Activated T-cell treated with anti-CD3 and anti-CD28 coated beads for 1 hour (primary cell): ENCODE data around the gene NOL9.

Experiments
- DNase-seq: peaks from one replicate; pipeline ENCODE4 v3.0.0-alpha.2; 2020; ENCODE audit warnings: low read depth

NOL9 gene

GRCh38 chr1:6519935-6520671 lies 34.2 kb downstream of the NOL9 start:
- DNase-seq: no peak

GRCh38 chr1:6519491-6519934 lies 34.8 kb downstream of the NOL9 start:
- no peak for DNase-seq

- DNase-seq: no peak
These were observed 36.9 kb downstream of the NOL9 start for GRCh38 chr1:6517435-6517851.

GRCh38 chr1:6515771-6516170 lies 38.5 kb downstream of the NOL9 start:
- DNase-seq: no peak

GRCh38 chr1:6513320-6513801 lies 41.0 kb downstream of the NOL9 start:
- DNase-seq: no peak

DNA sequence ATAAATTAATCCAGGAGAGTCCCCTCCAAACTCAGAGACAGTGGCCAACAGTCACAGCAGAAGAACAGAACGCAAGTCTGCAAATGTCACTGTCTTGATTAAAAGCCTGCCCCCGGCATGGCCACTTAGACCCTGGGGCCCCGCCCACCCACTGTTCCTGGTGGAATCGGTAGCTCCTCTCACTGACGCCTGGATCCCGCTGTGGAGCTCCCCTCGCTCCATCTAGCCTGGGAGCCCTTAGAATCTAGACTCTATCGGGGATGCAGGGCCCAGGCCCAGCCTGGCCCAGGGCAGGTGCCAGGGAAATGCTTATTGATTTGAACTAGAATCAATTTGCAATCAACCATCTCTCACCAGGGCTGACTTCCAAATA lies 41.4 kb downstream of the NOL9 start:
- DNase-seq: no peak

GRCh38 chr1:6512245-6512907 lies 41.9 kb downstream of the NOL9 start:
- no peak for DNase-seq

DNA sequence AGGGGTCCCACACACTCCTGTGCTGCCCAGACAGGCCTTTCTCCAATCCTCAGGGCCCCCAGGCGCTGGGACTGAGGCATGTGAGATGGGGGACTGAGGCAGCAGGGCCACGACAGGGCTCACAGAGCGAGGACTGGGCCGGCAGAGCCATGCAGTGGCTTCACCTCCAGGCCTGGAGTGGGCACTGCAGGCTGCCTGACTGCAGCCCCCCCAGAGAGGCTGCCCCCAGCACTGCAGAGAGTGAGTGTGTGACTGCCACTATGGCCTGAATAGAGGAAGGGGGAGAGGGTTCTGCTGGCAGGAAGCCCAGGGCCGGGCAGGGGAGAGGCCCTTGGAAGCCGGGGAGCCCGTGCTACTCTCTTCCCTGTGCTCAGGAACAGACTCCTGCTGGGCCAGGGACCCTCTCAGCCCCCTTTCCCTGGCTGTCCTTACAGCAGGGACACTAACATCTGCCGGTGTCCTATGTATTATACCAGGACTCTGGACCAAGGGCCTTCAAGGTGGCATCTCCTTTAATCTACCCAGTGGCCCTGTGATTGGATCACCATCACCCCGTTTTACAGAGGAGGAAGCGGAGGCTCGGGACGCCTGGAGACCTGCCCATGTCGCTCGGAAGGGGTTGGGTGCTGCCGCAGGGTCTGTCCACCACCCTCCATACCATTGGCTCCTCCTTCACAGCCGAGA lies 42.6 kb downstream of the NOL9 start:
- no peak for DNase-seq

- DNase-seq: no peak
These were observed 43.3 kb downstream of the NOL9 start for GRCh38 chr1:6511056-6511455.

GRCh38 chr1:6510493-6510892 lies 43.8 kb downstream of the NOL9 start:
- DNase-seq: no peak

- no peak for DNase-seq
These were observed 44.4 kb downstream of the NOL9 start for GRCh38 chr1:6509919-6510291.

- DNase-seq: no peak
These were observed 44.9 kb downstream of the NOL9 start for GRCh38 chr1:6509220-6509918.

DNA sequence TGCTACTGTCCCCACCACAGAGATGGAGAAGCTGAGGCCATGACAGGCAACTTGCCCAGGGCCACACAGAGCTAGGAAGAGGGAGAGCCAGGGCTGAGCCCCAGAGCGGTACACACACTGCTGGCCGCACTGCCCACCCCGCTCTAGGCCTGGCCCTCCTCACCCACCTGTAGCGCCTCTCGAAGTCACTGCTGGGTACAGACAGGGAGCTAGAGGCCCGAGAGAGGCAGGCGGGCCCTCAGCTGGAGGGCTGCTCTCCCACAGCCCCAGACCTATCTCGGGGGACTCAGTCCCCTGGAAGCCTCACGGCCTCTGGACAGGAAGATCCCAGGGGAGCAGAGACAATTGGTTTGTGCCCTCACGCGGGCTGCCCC lies 45.5 kb downstream of the NOL9 start:
- DNase-seq: no peak

- DNase-seq: no peak
These were observed 46.0 kb downstream of the NOL9 start for GRCh38 chr1:6508154-6508815.

DNA sequence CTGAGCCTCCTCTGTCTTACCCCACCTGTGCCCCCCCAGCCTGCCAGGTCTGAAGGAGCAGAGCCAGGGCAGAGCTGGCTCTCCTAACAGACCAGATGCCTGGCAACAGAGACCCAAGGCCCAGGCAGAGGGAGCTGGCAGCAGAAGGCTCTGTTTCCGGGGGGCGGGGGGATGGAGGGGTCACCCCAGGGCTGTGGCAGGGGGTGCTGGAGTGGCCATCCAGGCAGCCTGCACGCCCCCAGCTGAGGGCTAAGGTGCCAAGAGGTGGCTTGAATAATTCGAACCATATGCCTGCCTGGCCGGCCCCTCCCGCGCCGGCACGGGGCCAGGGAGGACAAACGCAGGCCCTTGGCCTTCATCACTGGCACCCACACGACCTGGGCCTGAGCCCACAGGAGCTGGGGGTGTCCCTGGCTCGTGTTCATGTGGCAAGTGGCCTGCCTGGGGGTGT lies 46.8 kb downstream of the NOL9 start:
- DNase-seq: no peak

GRCh38 chr1:6507037-6507428 lies 47.3 kb downstream of the NOL9 start:
- no peak for DNase-seq

DNA sequence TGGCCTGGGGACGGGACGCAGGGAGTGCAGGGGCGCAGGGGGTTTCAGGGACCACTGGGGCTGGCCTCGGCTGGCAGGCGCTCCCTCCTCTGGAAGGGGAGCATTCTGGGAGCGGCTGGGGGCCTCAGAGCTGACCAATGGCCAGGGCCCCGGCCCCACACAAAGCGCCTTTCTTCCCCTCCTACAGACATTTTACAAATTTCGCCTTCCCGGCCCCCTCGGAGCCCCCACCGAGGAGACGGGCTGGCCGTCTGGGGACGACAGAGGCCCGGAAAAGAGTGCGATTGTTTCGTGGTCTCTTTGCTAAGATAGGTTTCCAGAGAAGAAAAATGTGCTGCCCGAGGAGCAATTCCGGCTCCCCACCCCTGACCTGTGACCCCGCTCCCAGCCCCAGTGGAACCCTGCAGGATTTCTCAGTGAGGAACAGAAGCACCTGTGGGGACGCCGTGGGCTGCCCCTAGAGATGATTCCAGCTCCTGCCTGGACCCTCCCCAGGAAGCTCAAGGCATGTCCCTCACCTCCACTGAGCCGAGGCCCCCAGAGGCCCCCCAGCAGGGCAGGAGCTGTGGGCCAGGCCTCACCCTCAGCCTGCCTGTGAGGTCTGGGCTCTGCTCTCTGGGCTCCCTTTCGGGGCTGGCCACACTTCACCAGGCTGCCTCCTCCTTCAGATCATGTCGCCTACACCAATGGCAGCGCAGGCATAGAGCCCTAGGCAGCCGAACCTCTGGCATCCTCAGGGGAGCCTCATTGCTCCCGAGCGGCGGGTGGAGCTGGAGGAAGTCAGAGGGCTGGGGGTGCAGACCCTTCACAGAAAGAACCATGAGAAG lies 47.9 kb downstream of the NOL9 start:
- DNase-seq: no peak

GRCh38 chr1:6505367-6506209 lies 48.7 kb downstream of the NOL9 start:
- no peak for DNase-seq

- DNase-seq: no peak
These were observed 49.4 kb downstream of the NOL9 start for GRCh38 chr1:6504887-6505286.
